Prostate gland (tissue), 2 donors: ENCODE data around the gene CCNL2.

Experiments
- CTCF ChIP-seq, 4 experiments: fragments of 200-600 bp in 2 of 4; fragments of 450-650 bp in 2 of 4; sonication (generic) in 2 of 4; IDR thresholded peaks; 1 replicate in 3 of 4; 2 replicates in 1 of 4; pipeline ENCODE4 v1.5.1; 2016 to 2019; ENCODE audit warnings: antibody characterized with exemption in 4 of 4, mild to moderate bottlenecking in 2 of 4, moderate library complexity in 2 of 4
- POLR2A ChIP-seq: fragments of 450-650 bp; IDR thresholded peaks from one replicate; pipeline ENCODE4 v1.6.1; 2016; ENCODE audit warnings: antibody characterized with exemption, mild to moderate bottlenecking
- POLR2AphosphoS5 ChIP-seq: sonication (generic); formaldehyde crosslinking; IDR thresholded peaks from one replicate; pipeline ENCODE4 v1.6.1; 2017; ENCODE audit warnings: antibody characterized with exemption

GRCh38 chr1:1425426-1425752, 26.3 kb upstream of the CCNL2 start:
- TF ChIP-seq CTCF (IDR thresholded peaks at IDR 0.05): no peak
- TF ChIP-seq POLR2A: no peak
- no peak for TF ChIP-seq POLR2AphosphoS5
